Activated CD4-positive, alpha-beta T cell treated with anti-CD3 and anti-CD28 coated beads, Interleukin-2, amount 50 U/mL, for 1 hour (primary cell): ENCODE data around the gene CKAP5.

Source experiments
- DNase-seq: peaks from one replicate; pipeline ENCODE4 v3.0.0-alpha.2; 2020

CKAP5 gene

GRCh38 chr11:46761807-46762206 lies 84.3 kb downstream of the CKAP5 start:
- no peak for DNase-seq

DNA sequence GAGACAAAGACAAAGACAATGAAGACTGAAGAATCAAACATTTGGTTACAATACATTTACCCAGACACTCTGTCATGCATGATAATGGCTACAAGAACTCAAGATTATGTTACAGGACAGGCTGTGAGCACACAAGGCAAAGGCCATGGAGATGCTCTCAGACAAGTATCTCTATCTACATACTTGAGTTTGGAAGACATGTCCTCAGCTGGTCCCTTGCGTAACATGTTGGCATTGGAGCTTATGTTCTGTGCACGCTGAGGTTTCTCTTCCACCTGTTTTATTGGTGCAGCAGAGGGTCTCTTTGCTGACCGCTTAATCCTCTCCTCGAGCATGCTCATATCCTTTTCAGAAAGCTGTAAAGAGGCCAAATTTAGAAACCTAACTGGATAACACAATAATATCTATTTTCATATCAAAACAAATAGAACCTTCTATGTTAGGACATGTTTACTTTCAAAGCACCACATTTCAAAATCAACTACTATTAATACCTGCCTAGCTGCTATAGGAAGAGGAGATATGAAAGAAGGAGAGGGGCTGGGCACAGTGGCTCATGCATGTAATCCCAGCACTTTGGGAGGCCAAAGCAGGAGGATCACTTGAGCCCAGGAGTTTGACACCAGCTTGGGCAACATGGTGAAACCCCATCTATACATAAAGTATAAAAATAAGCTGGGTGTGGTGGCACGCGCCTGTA lies 85.5 kb downstream of the CKAP5 start:
- no peak for DNase-seq

DNA sequence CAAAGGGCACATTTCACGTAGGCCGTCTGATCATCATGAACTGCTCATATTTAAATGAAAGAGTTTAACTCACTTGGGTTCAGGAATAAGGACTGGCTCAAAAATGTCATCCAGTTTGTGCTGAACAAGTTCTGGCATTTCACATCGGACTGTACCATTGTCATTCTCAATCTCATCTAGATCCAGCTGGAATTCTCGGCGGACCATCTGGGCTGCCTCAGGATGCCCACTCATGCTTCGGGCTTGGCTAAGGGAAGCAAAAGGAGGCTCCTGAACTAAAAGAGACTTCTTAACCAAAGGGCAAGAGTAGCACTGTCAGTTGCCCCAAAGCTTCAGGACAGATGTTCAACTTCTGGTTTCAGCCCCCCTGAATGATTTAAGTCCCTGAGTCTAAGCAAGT lies 86.9 kb downstream of the CKAP5 start:
- DNase-seq = no peak

DNA sequence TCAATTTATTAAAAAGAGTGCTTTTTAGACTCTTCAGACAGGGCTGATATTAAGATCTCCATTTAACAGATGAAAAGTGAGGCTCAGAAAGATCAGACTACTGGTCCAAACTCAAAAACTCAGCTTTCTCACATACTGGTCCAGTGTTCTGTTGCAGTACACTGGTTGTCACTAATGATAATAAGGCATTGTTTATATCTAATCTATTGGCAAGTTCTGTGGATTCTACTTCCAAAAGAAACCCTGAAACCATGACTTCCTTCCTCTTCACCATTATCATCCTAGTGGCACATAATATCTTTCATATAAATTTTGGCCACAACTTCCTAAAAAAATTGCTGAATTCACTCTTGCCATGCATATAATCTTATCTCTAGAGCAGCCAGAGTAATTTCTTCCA lies 90.1 kb downstream of the CKAP5 start:
- DNase-seq = no peak

DNA sequence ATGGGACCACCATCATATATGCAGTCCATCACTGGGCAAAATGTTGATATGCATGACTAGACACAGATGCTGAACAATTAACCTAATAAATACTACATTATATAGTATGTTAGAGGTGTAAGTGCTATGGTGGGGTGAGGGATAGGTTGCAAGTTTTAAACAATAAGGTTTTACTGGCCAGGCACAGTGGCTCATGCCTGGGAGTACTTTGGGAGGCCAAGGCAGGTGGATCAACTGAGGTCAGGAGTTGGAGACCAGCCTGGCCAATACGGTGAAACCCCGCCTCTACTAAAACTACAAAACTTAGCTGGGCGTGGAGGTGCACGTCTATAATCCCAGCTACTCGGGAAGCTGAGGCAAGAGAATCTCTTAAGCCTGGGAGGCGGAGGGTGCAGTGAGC lies 98.9 kb downstream of the CKAP5 start:
- DNase-seq = no peak

DNA sequence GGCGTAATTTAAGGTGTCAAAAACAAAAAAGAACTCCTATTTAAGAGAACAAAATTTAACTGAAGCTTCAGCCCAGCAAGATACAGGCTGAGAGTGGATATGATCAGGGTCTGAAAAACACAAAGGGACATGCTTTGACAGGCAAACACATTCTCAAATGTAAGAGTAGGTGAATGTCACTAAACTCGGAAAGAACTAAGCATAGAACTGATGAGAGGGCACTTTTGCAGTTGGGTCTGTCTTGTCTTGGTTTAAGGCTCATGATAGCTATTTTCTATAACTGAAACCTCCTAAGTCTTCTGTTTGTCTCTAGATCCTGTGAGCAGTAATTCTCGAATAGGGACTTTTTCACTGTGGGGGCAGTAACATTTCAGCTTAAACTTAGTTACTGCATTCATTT lies 100.1 kb downstream of the CKAP5 start:
- DNase-seq = no peak

DNA sequence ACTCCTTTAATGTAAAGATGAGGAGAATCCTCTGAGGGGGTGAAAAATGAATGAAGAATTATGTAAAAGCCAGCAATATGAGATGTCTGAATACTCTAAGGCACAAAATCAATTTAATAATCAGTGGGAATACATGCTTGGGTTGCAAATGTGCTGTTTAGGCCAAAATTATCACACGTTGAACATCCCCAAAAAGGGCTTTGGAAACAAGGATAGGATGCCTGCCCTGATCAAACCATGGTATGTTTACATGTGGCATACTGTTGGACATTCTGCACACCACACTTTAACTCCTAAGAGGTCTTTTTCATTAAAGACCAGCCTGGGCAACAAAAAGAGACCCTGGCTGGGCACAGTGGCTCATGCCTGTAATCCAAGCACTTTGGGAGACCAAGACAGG lies 100.8 kb downstream of the CKAP5 start:
- DNase-seq = no peak

DNA sequence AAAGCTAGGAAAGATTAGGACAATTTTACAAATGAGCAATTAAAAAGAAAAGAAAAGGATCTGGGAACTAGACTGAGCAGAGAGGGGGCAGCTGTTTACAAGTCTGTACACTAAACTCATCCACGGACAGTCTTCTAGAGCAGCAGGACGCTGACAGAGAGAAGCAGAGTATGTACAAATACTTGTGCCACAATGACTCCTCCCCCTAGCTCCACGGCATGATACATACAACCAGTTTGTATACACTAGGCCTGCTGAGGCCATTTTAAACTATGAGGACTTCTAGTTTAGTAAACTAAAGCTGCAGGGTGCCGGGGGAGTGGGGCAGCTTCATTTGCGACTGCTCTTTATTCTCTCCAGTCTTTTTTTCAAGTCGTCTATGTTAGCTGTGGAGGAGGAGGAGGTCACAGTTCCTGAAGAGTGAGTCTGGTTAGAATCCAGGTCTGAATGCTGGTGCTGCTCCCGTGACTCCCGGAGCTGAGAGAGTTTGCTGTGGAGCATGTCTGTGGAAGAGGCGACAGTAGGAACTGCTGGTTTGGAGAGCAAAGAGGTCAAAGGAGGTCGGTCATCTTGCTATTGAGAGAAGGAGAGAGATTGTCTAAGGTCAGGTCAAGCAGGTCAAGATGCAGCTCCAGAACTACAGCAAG lies 102.3 kb downstream of the CKAP5 start:
- DNase-seq = no peak

DNA sequence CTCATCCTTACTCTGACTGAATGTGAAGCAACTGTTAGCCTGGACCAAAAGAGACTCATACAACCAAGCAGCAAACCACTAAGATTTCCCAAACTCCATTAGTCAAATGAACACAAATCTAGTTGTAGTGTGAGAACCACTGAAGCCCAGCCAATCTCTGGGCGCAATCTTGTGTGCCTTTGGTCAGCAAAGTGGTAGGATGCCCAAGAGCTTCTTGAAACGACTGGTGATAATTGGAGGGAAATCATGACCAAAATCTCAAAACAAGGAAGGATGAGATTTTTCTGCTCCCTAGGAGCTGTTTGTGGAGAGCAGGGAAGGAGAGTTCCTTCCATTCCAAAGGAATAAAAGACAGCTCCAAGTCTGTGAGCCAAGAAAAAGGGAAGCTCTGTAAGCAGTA lies 103.0 kb downstream of the CKAP5 start:
- DNase-seq = no peak

DNA sequence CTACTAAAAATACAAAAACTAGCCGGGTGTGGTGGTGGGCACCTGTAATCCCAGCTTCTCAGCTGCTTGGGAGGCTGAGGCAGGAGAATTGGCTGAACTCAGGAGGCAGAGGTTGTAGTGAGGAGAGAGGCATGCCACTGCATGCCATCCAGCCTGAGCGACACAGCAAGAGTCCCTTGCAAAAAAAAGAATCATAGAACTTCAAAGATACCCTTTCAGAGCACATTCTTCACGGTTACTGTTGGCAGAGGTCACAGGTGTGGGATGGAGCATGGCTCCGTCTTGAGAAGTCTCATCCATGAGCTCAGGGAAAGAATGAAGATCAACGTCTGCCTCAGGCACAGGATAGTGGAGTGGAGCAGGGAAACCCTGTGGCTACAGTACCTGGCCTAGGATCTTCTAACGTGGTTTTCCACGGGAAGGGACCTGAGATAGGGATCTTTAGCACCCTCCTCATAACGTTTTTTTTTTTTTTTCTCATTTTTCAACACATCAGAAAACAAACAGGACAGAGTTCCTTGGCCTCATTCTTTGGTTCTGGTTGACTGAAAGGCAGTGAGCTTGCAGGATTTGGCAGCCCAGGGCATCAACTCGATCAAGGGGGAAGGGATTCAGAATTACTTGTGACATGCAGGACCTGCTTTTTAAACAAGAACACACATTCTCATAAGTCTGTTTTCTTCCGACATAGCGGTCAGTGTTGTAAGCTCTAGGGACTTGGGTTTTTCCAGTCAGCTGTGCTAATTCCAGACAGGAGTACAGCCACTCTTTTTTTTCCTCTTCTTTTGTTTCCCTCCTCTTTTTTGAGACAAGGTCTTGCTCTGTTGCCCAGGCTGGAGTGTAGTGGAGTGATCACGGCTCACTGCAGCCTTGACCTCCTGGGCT lies 104.2 kb downstream of the CKAP5 start:
- no peak for DNase-seq

DNA sequence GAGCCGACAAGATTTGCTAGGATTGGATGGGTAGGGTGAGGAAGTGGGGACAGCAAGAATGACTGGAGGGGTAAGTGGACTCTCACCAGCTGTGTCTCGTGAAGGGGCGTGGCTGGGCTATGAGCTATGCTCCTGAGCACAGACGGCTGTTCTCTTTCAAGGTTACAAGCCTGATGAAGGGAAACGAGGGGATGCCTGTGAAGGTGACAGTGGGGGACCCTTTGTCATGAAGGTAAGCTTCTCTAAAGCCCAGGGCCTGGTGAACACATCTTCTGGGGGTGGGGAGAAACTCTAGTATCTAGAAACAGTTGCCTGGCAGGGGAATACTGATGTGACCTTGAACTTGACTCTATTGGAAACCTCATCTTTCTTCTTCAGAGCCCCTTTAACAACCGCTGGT lies 107.2 kb downstream of the CKAP5 start:
- no peak for DNase-seq

DNA sequence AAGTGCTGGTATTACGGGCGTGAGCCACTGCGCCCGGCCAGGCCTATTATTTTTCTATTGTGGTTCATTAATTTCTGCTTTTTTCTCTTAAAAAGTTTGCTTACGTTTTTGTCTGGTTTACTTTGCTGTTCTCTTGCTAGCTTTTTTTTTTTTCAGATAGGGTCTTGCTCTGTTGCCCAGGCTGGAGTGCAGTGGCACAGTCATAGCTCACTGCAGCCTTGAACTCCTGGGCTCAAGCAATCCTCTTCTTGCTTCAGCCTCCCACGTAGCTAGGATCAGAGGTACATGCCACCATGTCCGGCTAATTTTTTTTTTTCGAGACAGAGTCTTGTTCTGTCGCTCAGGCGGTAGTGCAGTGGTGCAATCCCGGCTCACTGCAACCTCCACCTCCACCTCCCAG lies 108.4 kb downstream of the CKAP5 start:
- no peak for DNase-seq

DNA sequence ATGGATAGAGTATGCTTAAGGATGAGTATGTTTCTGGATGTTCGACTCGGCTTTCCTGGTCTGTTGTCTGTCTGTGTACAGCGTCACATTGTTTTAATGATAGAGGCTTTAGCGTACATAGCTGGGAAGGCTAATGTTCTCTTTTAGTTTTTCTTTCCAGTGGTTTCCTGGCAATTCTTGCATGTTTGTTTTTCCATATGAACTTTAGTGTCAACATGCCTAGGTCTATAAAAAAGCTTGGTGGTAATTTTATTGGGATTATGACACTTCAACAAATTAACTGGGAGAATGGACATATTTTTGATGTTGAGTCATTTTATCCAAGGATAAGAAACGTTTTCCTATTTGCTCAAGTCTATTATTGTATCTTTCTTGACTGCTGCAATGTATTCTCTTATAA lies 109.5 kb downstream of the CKAP5 start:
- no peak for DNase-seq

- DNase-seq = no peak
Measured at GRCh38 chr11:46736146-46736545, 109.9 kb downstream of the CKAP5 start.

DNA sequence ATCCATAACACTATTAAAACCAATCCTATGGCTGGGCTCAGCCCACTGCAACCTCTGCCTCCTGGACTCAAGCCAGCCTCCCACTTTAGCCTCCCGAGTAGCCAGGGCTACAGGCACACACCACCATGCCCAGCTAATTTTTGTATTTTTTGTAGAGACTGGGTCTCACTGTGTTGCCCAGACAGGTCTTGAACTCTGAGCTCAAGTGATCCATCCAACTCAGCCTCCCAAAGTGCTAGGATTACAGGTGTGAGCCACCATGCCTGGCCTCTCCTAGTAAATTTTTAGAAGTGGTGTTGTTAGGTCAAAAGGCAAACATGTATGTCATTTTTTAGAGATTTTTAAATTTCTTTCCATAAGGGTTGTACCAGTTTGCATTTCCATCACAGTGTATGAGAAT lies 112.8 kb downstream of the CKAP5 start:
- DNase-seq = no peak

DNA sequence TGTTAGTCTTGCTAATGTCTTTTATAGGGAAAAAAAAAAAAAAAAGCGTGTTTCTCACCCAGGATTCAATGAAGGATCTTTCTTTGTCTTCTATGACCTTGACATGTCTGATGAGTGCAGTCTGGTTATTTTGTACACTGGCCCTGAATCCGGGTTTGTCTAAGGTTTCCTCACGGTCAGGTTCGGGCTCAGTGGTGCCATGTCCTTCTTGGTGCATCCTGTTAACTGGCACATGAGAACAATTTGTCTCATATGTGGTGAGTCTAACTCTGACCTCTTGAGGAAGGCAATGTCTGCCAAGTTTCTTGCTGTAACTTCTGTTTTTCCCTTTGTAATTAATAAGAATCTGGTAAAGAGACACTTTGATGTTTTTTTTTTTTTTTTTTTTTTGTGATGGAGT lies 114.5 kb downstream of the CKAP5 start:
- no peak for DNase-seq

- DNase-seq = no peak
Measured at GRCh38 chr11:46729110-46730027, 116.7 kb downstream of the CKAP5 start.

DNA sequence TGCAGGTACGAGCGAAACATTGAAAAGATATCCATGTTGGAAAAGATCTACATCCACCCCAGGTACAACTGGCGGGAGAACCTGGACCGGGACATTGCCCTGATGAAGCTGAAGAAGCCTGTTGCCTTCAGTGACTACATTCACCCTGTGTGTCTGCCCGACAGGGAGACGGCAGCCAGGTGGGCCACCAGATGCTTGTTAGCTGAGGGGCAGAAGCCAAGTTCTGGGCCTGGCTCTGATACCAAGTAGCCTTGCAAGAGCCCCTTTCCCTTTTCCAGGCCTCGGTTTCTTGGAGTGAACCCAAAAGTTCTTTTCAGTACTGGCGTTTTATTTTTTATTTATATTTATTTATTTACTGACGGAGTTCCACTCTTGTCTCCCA lies 117.4 kb downstream of the CKAP5 start:
- DNase-seq = no peak

DNA sequence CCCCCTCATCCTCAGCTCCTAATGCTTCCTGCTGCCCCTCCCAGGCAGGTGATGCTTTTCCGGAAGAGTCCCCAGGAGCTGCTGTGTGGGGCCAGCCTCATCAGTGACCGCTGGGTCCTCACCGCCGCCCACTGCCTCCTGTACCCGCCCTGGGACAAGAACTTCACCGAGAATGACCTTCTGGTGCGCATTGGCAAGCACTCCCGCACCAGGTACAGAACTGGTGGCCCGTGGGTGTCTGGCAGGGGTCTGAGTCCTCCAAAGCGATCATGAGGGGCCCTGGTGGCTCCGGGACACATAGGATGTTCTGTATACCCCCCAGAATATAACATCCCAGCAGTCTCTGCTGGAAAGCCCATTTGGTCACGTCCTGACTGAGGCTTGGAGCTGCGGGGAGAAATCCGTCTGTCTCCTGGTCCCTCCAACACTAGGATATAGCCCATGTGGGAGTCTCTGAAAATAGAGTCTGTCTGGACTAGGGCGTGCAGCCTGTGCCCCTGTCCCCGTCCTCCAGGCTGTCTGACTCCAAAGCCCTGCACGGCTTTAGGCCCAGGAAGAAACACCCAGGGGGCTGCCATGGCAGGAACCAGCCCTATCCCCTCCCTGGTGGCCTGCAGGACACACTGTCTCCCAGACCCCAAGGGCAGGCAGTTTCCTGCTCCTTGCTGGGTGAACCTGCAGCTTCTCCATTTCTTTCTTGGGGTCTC lies 118.0 kb downstream of the CKAP5 start:
- DNase-seq = no peak

- DNase-seq = no peak
Measured at GRCh38 chr11:46726206-46726862, 119.7 kb downstream of the CKAP5 start.

- DNase-seq = no peak
Measured at GRCh38 chr11:46725338-46726205, 120.5 kb downstream of the CKAP5 start.
